ENCODE data around the gene TAF11. TPM values are rescaled to one million over a fixed set of nuclear protein-coding genes. Genes with fewer than 3 reads are reported as not detected.
"Not testable (repeated sequence)": the region's sequence is repeated elsewhere in the genome, so short reads cannot be mapped to it uniquely, and the experiment has no call there.

The TAF11 gene
- total RNA-seq, 2 experiments from 2014 or later, result 27.3 to 28.5 TPM

GRCh38 chr6:34852406-34853085, 35.3 kb downstream of the TAF11 start:
- Mint-ChIP-seq H3K9me3 (no peaks in the 10 kb centered on the region), H3K4me3 (no peak overlapping the region), H3K36me3 (ENCODE audit: low read depth) (peaks cover 25% of the 10 kb centered on the region), H3K27me3 (ENCODE audit: low read depth) (no peaks in the 10 kb centered on the region), H3K4me1 (ENCODE audit: low read depth) (peaks cover 4% of the 10 kb centered on the region), H3K27ac (no peak overlapping the region)
- no peak for DNase-seq
- CTCF ChIA-PET, result no interaction called here
- intact Hi-C loops (cut with micrococcal nuclease), result no loop called here

- H3K4me1 Mint-ChIP-seq (ENCODE audit: low read depth), result no peaks in the 10 kb centered on the region
- no peak overlapping the region for H3K27ac Mint-ChIP-seq
- no peak for DNase-seq
- CTCF ChIA-PET, result no interaction called here
- intact Hi-C loops (cut with micrococcal nuclease), result no loop called here
- no peaks in the 10 kb centered on the region for H3K27me3 Mint-ChIP-seq (ENCODE audit: low read depth)
- H3K4me3 Mint-ChIP-seq, result no peak overlapping the region
- no peaks in the 10 kb centered on the region for H3K9me3 Mint-ChIP-seq
- H3K36me3 Mint-ChIP-seq (ENCODE audit: low read depth), result peaks cover 17% of the 10 kb centered on the region
Observed at GRCh38 chr6:34851361-34851760, 36.5 kb downstream of the TAF11 start.

GRCh38 chr6:34849066-34849465, 38.8 kb downstream of the TAF11 start:
- CTCF ChIA-PET, result interaction anchor here (0.7 kb wide), 1 partner anchor 767 kb away, joined by 3 read pairs; no protein-coding TSS in a partner anchor
- H3K27ac Mint-ChIP-seq; H3K4me1 Mint-ChIP-seq (ENCODE audit: low read depth); DNase-seq; H3K9me3 Mint-ChIP-seq; H3K27me3 Mint-ChIP-seq (ENCODE audit: low read depth); H3K4me3 Mint-ChIP-seq; intact Hi-C loops (cut with micrococcal nuclease): not testable (repeated sequence)
- H3K36me3 Mint-ChIP-seq (ENCODE audit: low read depth), result peaks cover 19% of the 10 kb centered on the region

DNA sequence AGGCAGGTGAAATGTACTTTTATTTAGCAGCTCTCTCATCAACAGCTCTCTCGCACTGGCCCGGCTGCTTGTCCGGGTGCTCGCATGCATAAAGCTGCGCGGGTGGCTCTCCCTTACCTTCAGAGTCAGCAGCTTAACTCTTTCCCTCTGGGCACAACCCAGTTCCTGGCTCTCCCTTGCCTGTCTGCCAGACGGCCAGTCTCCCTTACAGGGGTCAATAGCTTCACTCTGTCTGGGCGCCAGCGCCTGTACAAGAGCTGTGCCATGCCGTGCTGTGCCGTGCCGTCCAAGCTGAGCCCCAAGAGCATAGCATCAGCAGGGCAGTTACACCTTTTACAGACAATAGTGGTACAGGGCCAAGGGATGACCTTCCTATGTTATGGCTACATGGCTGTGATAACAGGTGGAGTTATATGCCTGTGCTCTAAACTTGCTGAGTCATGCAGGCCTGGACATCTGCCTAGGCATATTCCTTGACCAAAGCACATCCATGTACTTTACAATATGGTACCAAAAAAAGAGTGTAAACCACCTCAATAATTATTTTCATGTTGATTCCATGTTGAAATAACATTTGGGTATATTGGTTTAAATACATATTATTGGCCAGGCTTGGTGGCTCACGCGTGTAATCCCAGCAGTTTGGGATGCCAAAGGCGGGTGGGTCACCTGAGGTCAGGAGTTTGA, 48.0 kb downstream of the TAF11 start:
- CTCF ChIA-PET, result no interaction called here
- H3K4me1 Mint-ChIP-seq (ENCODE audit: low read depth), result peaks cover 2% of the 10 kb centered on the region
- no peak for DNase-seq
- no peaks in the 10 kb centered on the region for H3K9me3 Mint-ChIP-seq
- H3K4me3 Mint-ChIP-seq, result no peak overlapping the region
- H3K36me3 Mint-ChIP-seq (ENCODE audit: low read depth), result peaks cover 10% of the 10 kb centered on the region
- no peaks in the 10 kb centered on the region for H3K27me3 Mint-ChIP-seq (ENCODE audit: low read depth)
- intact Hi-C loops (cut with micrococcal nuclease), result no loop called here
- H3K27ac Mint-ChIP-seq, result no peak overlapping the region

DNA sequence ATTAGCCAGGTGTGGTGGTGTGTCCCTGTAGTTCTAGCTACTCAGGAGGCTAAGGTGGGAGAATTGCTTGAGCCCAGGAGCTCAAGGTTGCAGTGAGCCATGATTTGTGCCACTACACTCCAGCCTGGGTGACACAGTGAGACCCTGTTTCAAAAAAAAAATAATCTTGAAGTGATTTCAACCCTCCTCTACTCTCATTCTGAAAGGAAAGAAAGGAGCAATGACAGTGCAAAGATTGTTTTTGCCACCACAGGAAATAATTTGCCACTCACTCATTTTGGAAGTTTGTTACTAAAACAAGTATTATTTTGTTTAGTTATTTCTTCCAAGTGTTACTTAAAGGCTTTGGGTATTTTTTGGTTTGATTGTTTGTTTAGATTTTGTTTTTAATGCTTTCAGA, 50.3 kb downstream of the TAF11 start:
- Mint-ChIP-seq H3K4me3 (no peak overlapping the region), H3K9me3 (no peaks in the 10 kb centered on the region), H3K27me3 (ENCODE audit: low read depth) (no peaks in the 10 kb centered on the region), H3K27ac (no peak overlapping the region), H3K36me3 (ENCODE audit: low read depth) (peaks cover 22% of the 10 kb centered on the region), H3K4me1 (ENCODE audit: low read depth) (peaks cover 2% of the 10 kb centered on the region)
- intact Hi-C loops (cut with micrococcal nuclease), result no loop called here
- DNase-seq, result no peak
- CTCF ChIA-PET, result interaction anchor here (0.6 kb wide), 1 partner anchor 302 kb away, joined by 3 read pairs; no protein-coding TSS in a partner anchor

DNA sequence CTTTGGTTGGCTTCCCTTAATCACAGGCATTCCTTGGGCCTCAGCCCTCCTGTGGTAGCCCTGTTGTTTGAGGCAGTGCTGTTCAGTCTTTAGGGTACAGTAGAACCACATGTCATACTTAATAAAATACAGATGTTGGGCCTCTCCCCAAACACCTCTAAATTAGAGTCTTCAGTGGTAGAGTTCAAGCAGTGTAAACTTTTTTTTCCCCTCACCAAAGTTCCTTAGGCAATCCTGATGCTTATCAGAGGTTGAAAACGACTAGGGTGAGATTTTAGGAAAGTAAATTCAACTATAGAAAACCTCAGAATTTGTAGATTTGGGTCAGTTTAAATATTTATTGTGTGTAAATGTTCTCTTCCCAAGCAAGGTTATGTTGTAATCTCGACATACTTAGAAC, 51.4 kb downstream of the TAF11 start:
- no peaks in the 10 kb centered on the region for H3K27me3 Mint-ChIP-seq (ENCODE audit: low read depth)
- intact Hi-C loops (cut with micrococcal nuclease), result no loop called here
- H3K27ac Mint-ChIP-seq, result no peak overlapping the region
- H3K4me3 Mint-ChIP-seq, result no peak overlapping the region
- no peak for DNase-seq
- H3K36me3 Mint-ChIP-seq (ENCODE audit: low read depth), result peaks cover 22% of the 10 kb centered on the region
- CTCF ChIA-PET, result no interaction called here
- H3K4me1 Mint-ChIP-seq (ENCODE audit: low read depth), result peaks cover 2% of the 10 kb centered on the region
- H3K9me3 Mint-ChIP-seq, result no peaks in the 10 kb centered on the region

GRCh38 chr6:34836008-34836407, 51.8 kb downstream of the TAF11 start:
- CTCF ChIA-PET, result interaction anchor here (0.6 kb wide), 1 partner anchor 65 kb away, joined by 3 read pairs; no protein-coding TSS in a partner anchor
- Mint-ChIP-seq H3K4me1 (ENCODE audit: low read depth) (peaks cover 2% of the 10 kb centered on the region), H3K4me3 (no peak overlapping the region), H3K9me3 (no peaks in the 10 kb centered on the region), H3K27me3 (ENCODE audit: low read depth) (no peaks in the 10 kb centered on the region), H3K27ac (no peak overlapping the region), H3K36me3 (ENCODE audit: low read depth) (peaks cover 22% of the 10 kb centered on the region)
- intact Hi-C loops (cut with micrococcal nuclease), result no loop called here
- DNase-seq, result no peak

DNA sequence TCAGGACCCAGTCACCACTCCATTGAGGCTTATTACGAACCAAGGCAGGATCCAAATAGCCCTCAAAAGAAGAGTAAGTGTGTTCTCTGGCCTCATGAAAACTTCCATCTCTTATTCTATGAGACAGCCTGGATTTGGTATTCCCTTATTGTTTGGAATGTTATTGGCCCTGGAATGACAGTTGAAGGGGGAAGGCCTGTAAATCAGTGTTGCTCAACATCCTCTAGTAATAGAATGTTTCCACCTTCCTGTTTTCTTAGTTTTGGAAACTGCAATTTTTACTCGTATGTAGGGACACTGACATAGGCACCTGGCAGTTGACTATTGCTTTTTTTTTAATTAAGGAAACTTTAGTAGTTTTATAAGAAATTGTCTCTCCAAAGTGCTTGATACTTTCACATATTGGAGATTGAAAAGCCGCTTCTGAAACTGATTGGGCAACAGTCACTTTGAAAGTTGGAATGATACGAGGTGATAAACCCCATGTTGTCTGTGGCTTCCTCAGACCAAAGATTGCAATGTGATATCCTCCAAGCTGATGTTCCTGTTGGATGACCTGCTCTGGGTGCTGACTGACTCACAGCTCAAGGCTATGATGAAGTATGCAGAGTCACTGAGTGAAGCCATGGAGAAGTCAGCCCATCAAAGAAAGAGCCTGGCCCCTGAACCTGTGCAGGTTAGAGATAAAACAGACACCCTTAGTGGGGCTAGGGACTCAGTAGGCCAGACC, 52.9 kb downstream of the TAF11 start:
- CTCF ChIA-PET, result no interaction called here
- Mint-ChIP-seq H3K9me3 (no peaks in the 10 kb centered on the region), H3K36me3 (ENCODE audit: low read depth) (peaks cover 22% of the 10 kb centered on the region), H3K4me1 (ENCODE audit: low read depth) (peaks cover 2% of the 10 kb centered on the region), H3K27me3 (ENCODE audit: low read depth) (no peaks in the 10 kb centered on the region), H3K27ac (no peak overlapping the region), H3K4me3 (no peak overlapping the region)
- DNase-seq, result no peak
- intact Hi-C loops (cut with micrococcal nuclease), result no loop called here

GRCh38 chr6:34832942-34833341, 54.9 kb downstream of the TAF11 start:
- H3K27me3 Mint-ChIP-seq (ENCODE audit: low read depth), result no peaks in the 10 kb centered on the region
- no peak for DNase-seq
- CTCF ChIA-PET, result interaction anchor here (1.2 kb wide), 1 partner anchor 76 kb away, joined by 3 read pairs; the partner anchor contains the start of gene SNRPC
- H3K9me3 Mint-ChIP-seq, result no peaks in the 10 kb centered on the region
- peaks cover 18% of the 10 kb centered on the region for H3K36me3 Mint-ChIP-seq (ENCODE audit: low read depth)
- no peak overlapping the region for H3K27ac Mint-ChIP-seq
- H3K4me3 Mint-ChIP-seq, result no peak overlapping the region
- peaks cover 2% of the 10 kb centered on the region for H3K4me1 Mint-ChIP-seq (ENCODE audit: low read depth)
- intact Hi-C loops (cut with micrococcal nuclease), result no loop called here

- intact Hi-C loops (cut with micrococcal nuclease), result no loop called here
- H3K27ac Mint-ChIP-seq, result no peak overlapping the region
- no peaks in the 10 kb centered on the region for H3K4me1 Mint-ChIP-seq (ENCODE audit: low read depth)
- no peak overlapping the region for H3K4me3 Mint-ChIP-seq
- CTCF ChIA-PET, result interaction anchor here (0.7 to 0.8 kb wide), 2 partner anchors 18 to 105 kb away, joined by 5 read pairs; no protein-coding TSS in a partner anchor
- no peaks in the 10 kb centered on the region for H3K27me3 Mint-ChIP-seq (ENCODE audit: low read depth)
- DNase-seq, result no peak
- H3K9me3 Mint-ChIP-seq, result no peaks in the 10 kb centered on the region
- peaks cover 13% of the 10 kb centered on the region for H3K36me3 Mint-ChIP-seq (ENCODE audit: low read depth)
Observed at GRCh38 chr6:34829137-34829536, 58.7 kb downstream of the TAF11 start.

Measured in activated naive CD4-positive, alpha-beta T cell treated with anti-CD3 and anti-CD28 coated beads for 36 hours (primary cell).